GM21717 (cell line): Measurements from ENCODE around the gene MZT2A.
"Not testable (repeated sequence)": the region's sequence is repeated elsewhere in the genome, so short reads cannot be mapped to it uniquely, and the experiment has no call there.

Experiments
- ATAC-seq: cut with Tn5 transposase; IDR thresholded peaks from one replicate; pipeline ENCODE4 v1.9.1; 2021; ENCODE audit warnings: mild to moderate bottlenecking, moderate library complexity; ENCODE audit not compliant: unreplicated experiment

The MZT2A gene

DNA sequence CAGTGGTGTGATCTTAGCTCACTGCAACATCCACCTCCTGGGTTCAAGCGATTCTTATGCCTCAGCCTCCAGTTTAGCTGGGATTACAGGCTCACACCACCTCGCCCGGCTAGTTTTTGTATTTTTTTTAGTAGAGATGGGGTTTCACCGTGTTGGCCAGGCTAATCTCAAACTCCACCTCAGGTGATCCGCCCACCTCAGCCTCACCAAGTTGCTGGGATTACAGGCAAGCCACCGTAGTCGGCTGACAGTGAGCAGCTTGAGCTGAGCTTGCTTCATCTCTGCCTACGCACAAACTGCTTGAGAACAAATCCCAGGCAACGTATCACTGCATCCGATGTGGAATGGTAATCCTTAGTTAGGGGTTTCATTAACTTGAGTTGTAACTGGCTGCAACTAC is 24.5 kb downstream of the MZT2A start:
- not testable (repeated sequence) for ATAC-seq

- ATAC-seq = not testable (repeated sequence)
Measured at GRCh38 chr2:131454914-131455313, 37.3 kb downstream of the MZT2A start.

GRCh38 chr2:131451265-131451949 is 40.8 kb downstream of the MZT2A start:
- ATAC-seq = peak; percentile 81

DNA sequence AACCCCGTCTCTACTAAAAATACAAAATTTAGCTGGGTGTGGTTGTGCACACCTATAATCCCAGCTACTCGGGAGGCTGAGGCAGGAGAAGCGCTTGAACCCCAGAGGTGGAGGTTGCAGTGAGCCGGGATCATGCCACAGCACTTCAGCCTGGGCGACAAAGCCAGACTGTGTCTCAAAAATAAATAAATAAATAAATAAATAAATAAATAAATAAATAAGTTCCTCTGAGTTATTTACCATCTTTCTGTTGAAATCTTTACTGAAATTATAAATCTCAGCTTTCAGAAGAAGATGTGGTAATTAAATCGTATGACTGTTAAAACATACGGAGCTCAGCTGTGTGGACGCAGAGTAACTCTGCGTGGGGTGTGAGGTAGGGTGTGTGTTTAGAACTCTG is 44.2 kb downstream of the MZT2A start:
- ATAC-seq = not testable (repeated sequence)

GRCh38 chr2:131445896-131446295 is 46.3 kb downstream of the MZT2A start:
- no peak for ATAC-seq

DNA sequence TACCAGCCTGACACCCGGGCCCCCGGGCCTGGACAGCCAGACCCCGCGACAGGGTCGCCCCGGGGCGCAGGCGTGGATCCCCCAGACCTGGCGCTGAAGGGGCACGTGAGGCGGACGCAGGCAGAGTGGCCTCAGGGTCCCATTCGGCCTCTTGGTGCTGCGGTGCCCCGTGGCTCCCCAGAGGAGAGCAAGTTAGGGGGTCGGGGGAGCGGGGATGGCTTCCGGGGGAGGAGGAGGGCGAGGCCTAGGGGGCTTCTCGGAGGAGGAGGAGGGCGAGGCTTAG is 46.7 kb downstream of the MZT2A start:
- ATAC-seq = not testable (repeated sequence)

- ATAC-seq = not testable (repeated sequence)
Measured at GRCh38 chr2:131444736-131445514, 47.3 kb downstream of the MZT2A start.

- peak; percentile 95 for ATAC-seq
Measured at GRCh38 chr2:131440742-131441468, 51.3 kb downstream of the MZT2A start.
